ENCODE results near the gene EPHB1. TPM values are rescaled to one million over a fixed set of nuclear protein-coding genes. Genes with fewer than 3 reads are reported as not detected.
"Not testable (repeated sequence)": the region's sequence is repeated elsewhere in the genome, so short reads cannot be mapped to it uniquely, and the experiment has no call there.

Gene EPHB1
- total RNA-seq, 2 donors from 2014 or later: 2.3 to 21.2 TPM

DNA sequence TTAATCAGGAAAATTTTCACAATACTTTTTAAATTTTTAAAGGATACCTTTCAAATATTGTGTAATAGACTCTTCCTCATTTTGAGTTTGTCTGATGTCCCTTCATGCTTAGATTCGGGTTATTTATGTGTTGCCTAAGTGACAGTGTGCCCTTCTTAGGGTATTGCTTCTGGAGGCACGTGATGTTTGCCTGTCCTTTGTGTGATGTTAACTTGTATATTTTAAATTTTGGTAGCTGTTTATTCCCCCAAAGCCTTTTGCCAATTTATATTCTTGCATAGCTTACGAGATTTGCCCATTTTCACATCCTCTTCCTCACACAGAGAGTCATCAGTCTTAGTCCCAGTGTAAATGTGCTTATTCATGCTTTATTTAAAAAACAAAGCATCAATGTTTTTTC lies 433.1 kb downstream of the EPHB1 start:
- no peak overlapping the region for H3K27ac ChIP-seq
- DNase-seq (ENCODE audit: low spot score): no peak
- intact Hi-C loops (cut with DNase I): no loop called here
- TF ChIP-seq, protein P1, sequence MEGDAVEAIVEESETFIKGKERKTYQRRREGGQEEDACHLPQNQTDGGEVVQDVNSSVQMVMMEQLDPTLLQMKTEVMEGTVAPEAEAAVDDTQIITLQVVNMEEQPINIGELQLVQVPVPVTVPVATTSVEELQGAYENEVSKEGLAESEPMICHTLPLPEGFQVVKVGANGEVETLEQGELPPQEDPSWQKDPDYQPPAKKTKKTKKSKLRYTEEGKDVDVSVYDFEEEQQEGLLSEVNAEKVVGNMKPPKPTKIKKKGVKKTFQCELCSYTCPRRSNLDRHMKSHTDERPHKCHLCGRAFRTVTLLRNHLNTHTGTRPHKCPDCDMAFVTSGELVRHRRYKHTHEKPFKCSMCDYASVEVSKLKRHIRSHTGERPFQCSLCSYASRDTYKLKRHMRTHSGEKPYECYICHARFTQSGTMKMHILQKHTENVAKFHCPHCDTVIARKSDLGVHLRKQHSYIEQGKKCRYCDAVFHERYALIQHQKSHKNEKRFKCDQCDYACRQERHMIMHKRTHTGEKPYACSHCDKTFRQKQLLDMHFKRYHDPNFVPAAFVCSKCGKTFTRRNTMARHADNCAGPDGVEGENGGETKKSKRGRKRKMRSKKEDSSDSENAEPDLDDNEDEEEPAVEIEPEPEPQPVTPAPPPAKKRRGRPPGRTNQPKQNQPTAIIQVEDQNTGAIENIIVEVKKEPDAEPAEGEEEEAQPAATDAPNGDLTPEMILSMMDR (IDR thresholded peaks at IDR 0.05): no peak
- TF ChIP-seq POLR2A (IDR thresholded peaks at IDR 0.05): no peak
- TF ChIP-seq POLR2AphosphoS5 (IDR thresholded peaks at IDR 0.05): no peak
- H3K9me3 ChIP-seq: no peaks in the 10 kb centered on the region
- H3K4me1 ChIP-seq (replicated peaks): no peaks in the 10 kb centered on the region
- 54% methylated on average over 3 of the region's 3 CpGs for WGBS
- no peaks in the 10 kb centered on the region for H3K27me3 ChIP-seq (replicated peaks; ENCODE audit: insufficient read depth)
- no peak overlapping the region for H3K4me3 ChIP-seq
- H3K36me3 ChIP-seq: no peaks in the 10 kb centered on the region

GRCh38 chr3:135229018-135229495 lies 434.0 kb downstream of the EPHB1 start:
- Histone ChIP-seq H3K9me3 (no peaks in the 10 kb centered on the region), H3K4me3 (no peak overlapping the region), H3K36me3 (no peaks in the 10 kb centered on the region), H3K27ac (no peak overlapping the region), H3K27me3 (replicated peaks; ENCODE audit: insufficient read depth) (no peaks in the 10 kb centered on the region), H3K4me1 (replicated peaks) (no peaks in the 10 kb centered on the region)
- no peak for DNase-seq (ENCODE audit: low spot score)
- TF ChIP-seq, protein P1 (IDR thresholded peaks at IDR 0.05): no peak
- no peak for TF ChIP-seq POLR2A (IDR thresholded peaks at IDR 0.05)
- no peak for TF ChIP-seq POLR2AphosphoS5 (IDR thresholded peaks at IDR 0.05)
- intact Hi-C loops (cut with DNase I): no loop called here
- 17% methylated on average over 5 of the region's 5 CpGs for WGBS

DNA sequence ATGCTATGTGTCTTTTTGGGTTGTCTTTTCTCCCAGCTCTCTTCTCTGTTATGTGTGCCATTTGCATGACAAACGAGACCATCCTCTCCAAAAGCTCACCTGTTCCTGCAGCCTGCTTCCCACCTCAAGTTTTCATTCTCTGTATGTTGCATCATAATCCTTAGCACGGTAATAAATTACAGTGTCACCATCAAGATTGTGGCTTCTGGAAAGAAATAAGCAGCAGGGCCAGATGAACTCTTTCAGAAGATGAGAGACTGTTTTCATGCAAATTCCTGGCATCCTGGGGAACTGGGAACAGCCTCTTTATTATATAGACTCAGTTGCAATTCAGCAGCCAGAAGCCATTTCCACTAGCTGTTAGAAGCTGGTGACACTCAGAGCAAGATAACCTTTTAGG lies 436.7 kb downstream of the EPHB1 start:
- TF ChIP-seq POLR2AphosphoS5 (IDR thresholded peaks at IDR 0.05): no peak
- TF ChIP-seq POLR2A (IDR thresholded peaks at IDR 0.05): no peak
- TF ChIP-seq, protein P1 (IDR thresholded peaks at IDR 0.05): no peak
- Histone ChIP-seq H3K9me3 (no peaks in the 10 kb centered on the region), H3K4me3 (no peak overlapping the region), H3K27ac (no peak overlapping the region), H3K36me3 (no peaks in the 10 kb centered on the region), H3K4me1 (replicated peaks) (no peaks in the 10 kb centered on the region), H3K27me3 (replicated peaks; ENCODE audit: insufficient read depth) (no peaks in the 10 kb centered on the region)
- intact Hi-C loops (cut with DNase I): no loop called here
- DNase-seq (ENCODE audit: low spot score): no peak
- WGBS: 25% methylated on average over 2 of the region's 2 CpGs

- intact Hi-C loops (cut with DNase I): no loop called here
- WGBS: 84% methylated on average over 2 of the region's 2 CpGs
- no peaks in the 10 kb centered on the region for H3K27me3 ChIP-seq (replicated peaks; ENCODE audit: insufficient read depth)
Observed at GRCh38 chr3:135232226-135232625, 437.2 kb downstream of the EPHB1 start.

DNA sequence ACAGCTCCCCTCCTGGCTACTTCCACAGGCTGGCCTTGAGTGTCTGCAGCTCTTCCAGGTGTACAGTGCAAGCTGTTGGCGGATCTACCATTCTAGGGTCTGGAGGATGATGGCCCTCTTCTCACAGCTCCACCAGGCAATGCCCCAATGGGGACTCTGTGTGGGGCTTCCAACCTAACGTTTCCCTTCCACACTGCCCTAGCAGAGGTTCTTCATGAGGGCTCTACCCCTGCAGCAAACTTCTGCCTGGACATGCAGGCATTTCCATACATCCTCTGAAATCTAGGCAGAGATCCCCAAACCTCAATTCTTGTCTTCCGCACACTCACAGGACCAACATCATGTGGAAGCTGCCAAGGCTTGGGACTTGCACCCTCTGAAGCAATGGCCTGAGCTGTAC lies 438.4 kb downstream of the EPHB1 start:
- H3K4me3 ChIP-seq; H3K27me3 ChIP-seq (replicated peaks; ENCODE audit: insufficient read depth); DNase-seq (ENCODE audit: low spot score); intact Hi-C loops (cut with DNase I); H3K36me3 ChIP-seq; H3K27ac ChIP-seq; H3K4me1 ChIP-seq (replicated peaks); H3K9me3 ChIP-seq: not testable (repeated sequence)
- 87% methylated on average over 3 of the region's 3 CpGs for WGBS

More at GRCh38 chr3:135232226-135232625, 437.2 kb downstream of the EPHB1 start:
- no peaks in the 10 kb centered on the region for H3K9me3 ChIP-seq
- no peaks in the 10 kb centered on the region for H3K36me3 ChIP-seq
- TF ChIP-seq POLR2AphosphoS5 (IDR thresholded peaks at IDR 0.05) (no peak), POLR2A (IDR thresholded peaks at IDR 0.05) (no peak)
- TF ChIP-seq, protein P1 (IDR thresholded peaks at IDR 0.05): no peak
- H3K4me3 ChIP-seq: no peak overlapping the region
- H3K4me1 ChIP-seq (replicated peaks): no peaks in the 10 kb centered on the region
- H3K27ac ChIP-seq: no peak overlapping the region
- DNase-seq (ENCODE audit: low spot score): no peak
